Aorta (tissue), 5 donors: Measurements from ENCODE around the gene MYO3A. TPM values are rescaled to one million over a fixed set of nuclear protein-coding genes. Genes with fewer than 3 reads are reported as not detected.
A peak's percentile ranks its signal among the peaks of the same experiment; 100 is the strongest.

Experiments used
- ATAC-seq: fragments of 200-7000 bp; cut with Tn5 transposase; one replicate; pipeline ENCODE4 v1.9.1; 2022; ENCODE audit warnings: moderate library complexity; ENCODE audit not compliant: low FRiP score
- DNase-seq, 2 donors: peaks; one replicate each; pipeline ENCODE4 v3.0.0-alpha.2; 2020
- H3K27ac ChIP-seq, 2 donors: one replicate each; pipeline ENCODE4 v1.5.1; 2013; ENCODE audit warnings: low read length in 2 of 2, mild to moderate bottlenecking in 2 of 2, moderate library complexity in 2 of 2, control low read depth in 1 of 2, inconsistent platforms in 1 of 2, low read depth in 1 of 2
- H3K27me3 ChIP-seq, 2 donors: one replicate each; pipeline ENCODE4 v1.6.1; 2013; ENCODE audit warnings: control low read depth in 1 of 2, low read length in 1 of 2, mild to moderate bottlenecking in 1 of 2, moderate library complexity in 1 of 2; ENCODE audit not compliant: insufficient read depth in 2 of 2, control insufficient read depth in 1 of 2
- H3K36me3 ChIP-seq, 2 donors: one replicate each; pipeline ENCODE4 v1.6.1; 2013; ENCODE audit warnings: control low read depth in 1 of 2, low read length in 1 of 2, mild to moderate bottlenecking in 1 of 2; ENCODE audit not compliant: insufficient read depth in 2 of 2, control insufficient read depth in 1 of 2
- H3K4me1 ChIP-seq, 2 donors: one replicate each; pipeline ENCODE4 v1.6.1; 2013; ENCODE audit warnings: low read length in 2 of 2, control low read depth in 1 of 2, mild to moderate bottlenecking in 1 of 2, moderate library complexity in 1 of 2; ENCODE audit not compliant: insufficient read depth in 2 of 2, control insufficient read depth in 1 of 2
- H3K4me3 ChIP-seq, 2 donors: one replicate each; pipeline ENCODE4 v1.5.1; 2013; ENCODE audit warnings: low read length in 2 of 2, control low read depth in 1 of 2, mild to moderate bottlenecking in 1 of 2
- H3K9me3 ChIP-seq: one replicate; pipeline ENCODE4 v1.6.1; 2013; ENCODE audit warnings: mild to moderate bottlenecking, low read length; ENCODE audit not compliant: control insufficient read depth
- WGBS, 2 donors: extraction: QIAGEN DNeasy Blood & Tissue Kit; methylation state at CpG; one replicate each; pipeline ENCODE4 v1.1.7; 2013; 5-methylcytosine and 5-hydroxymethylcytosine counted together
- intact Hi-C, 2 donors: fragments of 100-400 bp; cut with DNase I; formaldehyde crosslinking; loops; one replicate each; pipeline versions ENCODE4 v1.14.2 to v1.15.0; 2022
- polyA plus RNA-seq, 2 donors: library from polyadenylated mRNA; stranded (reverse); fragments of 200-250 nt; gene quantifications; one replicate each; pipeline ENCODE4 v1.2.3, GENCODE V29; 2013
- total RNA-seq, 2 donors: library from RNA; stranded (reverse); fragmentation: NEBNext Ultra II Directional; extraction: Animal tissue kit (Norgen Biotek cat#: 25700); gene quantifications; one replicate each; pipeline ENCODE4 v1.2.1, GENCODE V29; 2021
- donor health status: healthy with polysubstance abuse.
- donor health status: Bipolar disorder and iron deficiency.
- donor health status: DM: no; HTN: no; CAD: no.
- donor health status: DM: no; HTN: no; CAD: no.
- donor health status: DM: yes; HTN: yes; CAD: no.

MYO3A gene
- total and polyA plus RNA-seq, 4 donors = 0.84 to 5.9 (median 3.5) TPM; not detected in 1

- Histone ChIP-seq H3K36me3 (no peaks in the 10 kb centered on the region), H3K4me1 (no peaks in the 10 kb centered on the region), H3K27me3 (no peaks in the 10 kb centered on the region), H3K4me3 (no peak overlapping the region), H3K9me3 (no peaks in the 10 kb centered on the region), H3K27ac (no peak overlapping the region)
- ATAC-seq (no peak), DNase-seq (no peak)
- intact Hi-C loops = no loop called here
- 65 to 66% methylated on average over 5 of the region's 5 CpGs for WGBS, 2 donors
These were observed 32.0 kb upstream of the MYO3A start for GRCh38 chr10:25902002-25902401.

GRCh38 chr10:25907261-25907660, 26.8 kb upstream of the MYO3A start:
- H3K9me3 ChIP-seq = peaks cover 3% of the 10 kb centered on the region
- H3K27ac ChIP-seq = no peak overlapping the region
- intact Hi-C loops = no loop called here
- no peaks in the 10 kb centered on the region for H3K36me3 ChIP-seq
- no peak for ATAC-seq
- 43 to 60% methylated on average over 4 of the region's 4 CpGs for WGBS, 2 donors
- no peaks in the 10 kb centered on the region for H3K4me1 ChIP-seq
- no peaks in the 10 kb centered on the region for H3K27me3 ChIP-seq
- no peak overlapping the region for H3K4me3 ChIP-seq
- no peak for DNase-seq

DNA sequence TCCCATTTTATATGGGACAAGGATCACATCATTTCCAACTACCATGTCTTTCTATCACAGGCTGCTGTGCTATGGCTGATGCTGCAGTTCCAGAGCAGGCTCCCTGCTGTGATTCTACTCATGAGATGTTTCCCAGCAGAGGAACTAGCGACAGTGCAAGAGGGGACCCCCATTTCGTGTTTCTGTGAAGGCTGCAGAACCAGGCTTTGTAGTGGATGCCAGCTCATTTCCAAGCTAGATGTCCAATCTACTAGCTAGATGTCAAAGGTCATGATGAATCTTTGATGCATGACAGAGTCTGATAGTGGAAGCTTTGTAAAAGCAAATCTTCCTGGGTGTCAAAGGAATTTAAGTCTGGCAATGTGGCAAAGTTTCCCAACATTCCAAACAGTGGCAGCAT, 21.2 kb upstream of the MYO3A start:
- no peak for DNase-seq
- Histone ChIP-seq H3K9me3 (peaks cover 4% of the 10 kb centered on the region), H3K36me3 (no peaks in the 10 kb centered on the region), H3K27ac (no peak overlapping the region), H3K4me3 (no peak overlapping the region), H3K4me1 (no peaks in the 10 kb centered on the region), H3K27me3 (no peaks in the 10 kb centered on the region)
- WGBS, 2 donors = 8 to 23% methylated on average over 2 of the region's 2 CpGs
- intact Hi-C loops = no loop called here
- no peak for ATAC-seq

DNA sequence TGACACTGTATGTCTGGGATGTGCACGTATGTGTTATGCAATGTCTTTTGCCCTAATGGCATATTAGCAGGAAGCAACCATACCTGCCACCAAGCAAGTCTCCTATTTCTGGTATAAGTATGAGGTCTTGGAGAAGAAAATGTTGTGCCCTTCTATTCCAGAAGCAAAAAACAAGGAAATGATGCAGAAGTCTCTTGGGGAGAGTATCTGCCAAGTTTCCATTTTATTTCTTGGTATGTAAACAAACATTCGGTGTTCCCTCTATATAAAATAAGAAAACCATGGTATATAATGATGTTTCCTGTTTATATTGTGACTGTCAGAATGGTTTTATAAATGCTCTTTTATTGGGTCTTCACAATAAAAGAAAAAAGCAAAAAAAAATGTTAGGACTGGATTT, 19.3 kb upstream of the MYO3A start:
- no peaks in the 10 kb centered on the region for H3K4me1 ChIP-seq
- H3K9me3 ChIP-seq = peaks cover 4% of the 10 kb centered on the region
- ATAC-seq (no peak), DNase-seq (no peak)
- WGBS, 2 donors = 31% methylated on average over 2 of the region's 2 CpGs
- H3K27ac ChIP-seq = no peak overlapping the region
- H3K4me3 ChIP-seq = no peak overlapping the region
- intact Hi-C loops = no loop called here
- no peaks in the 10 kb centered on the region for H3K27me3 ChIP-seq
- no peaks in the 10 kb centered on the region for H3K36me3 ChIP-seq

GRCh38 chr10:25934621-25935139, 651 bp downstream of the MYO3A start:
- H3K9me3 ChIP-seq = no peaks in the 10 kb centered on the region
- no peaks in the 10 kb centered on the region for H3K36me3 ChIP-seq
- peak in 1 of 2 donors; percentile 76 for DNase-seq
- intact Hi-C loops = no loop called here
- H3K27me3 ChIP-seq = no peaks in the 10 kb centered on the region
- 0 to 1% methylated on average over 34 to 35 of the region's 35 CpGs for WGBS, 2 donors
- no peak overlapping the region for H3K27ac ChIP-seq
- no peaks in the 10 kb centered on the region for H3K4me1 ChIP-seq
- peak overlapping the region; percentile 3 to 47 for H3K4me3 ChIP-seq
- peak; percentile 73 for ATAC-seq

GRCh38 chr10:25938405-25938804, 4.4 kb downstream of the MYO3A start:
- Histone ChIP-seq H3K27ac (no peak overlapping the region), H3K27me3 (no peaks in the 10 kb centered on the region)
- intact Hi-C loops = no loop called here

DNA sequence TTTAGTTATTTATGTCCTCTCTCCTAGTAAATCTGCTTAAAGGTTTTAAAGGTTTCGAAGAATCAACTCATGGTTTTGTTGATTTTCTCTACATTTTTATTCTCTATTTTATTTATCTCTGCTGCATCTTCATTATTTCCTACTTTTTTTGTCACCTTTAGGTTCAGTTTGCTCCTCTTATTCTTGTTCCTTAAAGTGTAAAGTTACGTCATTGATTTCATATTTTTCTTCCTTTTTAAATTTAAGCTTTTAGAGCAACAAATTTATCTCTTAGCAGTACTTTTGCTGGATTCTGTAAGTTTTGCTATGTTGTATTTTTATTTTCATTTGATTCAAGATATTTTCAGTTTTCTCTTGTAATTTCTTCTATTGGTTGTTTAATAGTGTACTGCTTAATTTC, 10.7 kb downstream of the MYO3A start:
- DNase-seq = no peak
- H3K36me3 ChIP-seq = no peaks in the 10 kb centered on the region
- ATAC-seq = no peak
- intact Hi-C loops = no loop called here
- H3K4me3 ChIP-seq = no peak overlapping the region
- WGBS, 2 donors = 86 to 93% methylated on average over 2 of the region's 2 CpGs
- H3K4me1 ChIP-seq = no peaks in the 10 kb centered on the region
- H3K27ac ChIP-seq = no peak overlapping the region
- H3K27me3 ChIP-seq = no peaks in the 10 kb centered on the region
- H3K9me3 ChIP-seq = peaks cover 2% of the 10 kb centered on the region

More at GRCh38 chr10:25938405-25938804, 4.4 kb downstream of the MYO3A start:
- no peaks in the 10 kb centered on the region for H3K36me3 ChIP-seq
- H3K4me3 ChIP-seq = no peak overlapping the region
- ATAC-seq (no peak), DNase-seq (no peak)
- H3K9me3 ChIP-seq = no peaks in the 10 kb centered on the region
- no peaks in the 10 kb centered on the region for H3K4me1 ChIP-seq

GRCh38 chr10:25952857-25953256, 18.8 kb downstream of the MYO3A start:
- no peak for DNase-seq
- Histone ChIP-seq H3K4me1 (no peaks in the 10 kb centered on the region), H3K4me3 (no peak overlapping the region), H3K27me3 (no peaks in the 10 kb centered on the region), H3K27ac (no peak overlapping the region), H3K9me3 (peaks cover 3% of the 10 kb centered on the region), H3K36me3 (no peaks in the 10 kb centered on the region)
- intact Hi-C loops = no loop called here
- ATAC-seq = no peak
- 75 to 79% methylated on average over 2 of the region's 2 CpGs for WGBS, 2 donors

DNA sequence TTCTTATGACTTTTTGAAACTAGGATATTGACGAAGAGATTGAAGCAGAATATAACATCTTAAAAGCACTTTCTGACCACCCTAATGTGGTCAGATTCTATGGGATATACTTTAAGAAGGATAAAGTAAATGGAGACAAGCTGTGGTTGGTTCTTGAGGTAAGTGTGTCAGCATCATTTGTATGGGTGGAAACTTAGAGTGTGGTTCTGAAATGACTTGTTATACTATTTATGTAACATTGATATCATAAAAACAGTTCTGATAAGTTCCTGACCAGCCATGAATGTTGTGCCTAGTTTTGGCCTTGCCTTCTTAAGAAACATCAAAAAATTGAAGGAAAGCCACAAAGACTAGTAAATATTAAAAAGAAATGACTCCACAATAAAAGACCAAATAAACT, 20.8 kb downstream of the MYO3A start:
- no peak for ATAC-seq
- 69 to 82% methylated on average over 1 of the region's 1 CpG for WGBS, 2 donors
- Histone ChIP-seq H3K27me3 (no peaks in the 10 kb centered on the region), H3K36me3 (no peaks in the 10 kb centered on the region), H3K9me3 (peaks cover 1% of the 10 kb centered on the region), H3K4me3 (no peak overlapping the region), H3K4me1 (no peaks in the 10 kb centered on the region), H3K27ac (no peak overlapping the region)
- DNase-seq = no peak
- intact Hi-C loops = no loop called here
